Peyer's patch (tissue), 4 donors: ENCODE results near the gene ANXA1.

ENCODE experiments used
- POLR2A ChIP-seq, 2 donors: fragments of 450-650 bp; IDR thresholded peaks; one replicate each; pipeline ENCODE4 v1.5.1; 2017; ENCODE audit warnings: antibody characterized with exemption in 2 of 2, mild to moderate bottlenecking in 2 of 2, moderate library complexity in 2 of 2
- TF ChIP-seq, protein P1 (sequence below), 6 experiments: fragments of 450-650 bp in 4 of 6; fragments of 200-600 bp in 2 of 6; sonication (generic) in 1 of 6; IDR thresholded peaks; one replicate each; pipeline ENCODE4 v1.5.1; 2017 to 2019; ENCODE audit warnings: antibody characterized with exemption in 6 of 6, mild to moderate bottlenecking in 3 of 6, moderate library complexity in 1 of 6

DNA sequence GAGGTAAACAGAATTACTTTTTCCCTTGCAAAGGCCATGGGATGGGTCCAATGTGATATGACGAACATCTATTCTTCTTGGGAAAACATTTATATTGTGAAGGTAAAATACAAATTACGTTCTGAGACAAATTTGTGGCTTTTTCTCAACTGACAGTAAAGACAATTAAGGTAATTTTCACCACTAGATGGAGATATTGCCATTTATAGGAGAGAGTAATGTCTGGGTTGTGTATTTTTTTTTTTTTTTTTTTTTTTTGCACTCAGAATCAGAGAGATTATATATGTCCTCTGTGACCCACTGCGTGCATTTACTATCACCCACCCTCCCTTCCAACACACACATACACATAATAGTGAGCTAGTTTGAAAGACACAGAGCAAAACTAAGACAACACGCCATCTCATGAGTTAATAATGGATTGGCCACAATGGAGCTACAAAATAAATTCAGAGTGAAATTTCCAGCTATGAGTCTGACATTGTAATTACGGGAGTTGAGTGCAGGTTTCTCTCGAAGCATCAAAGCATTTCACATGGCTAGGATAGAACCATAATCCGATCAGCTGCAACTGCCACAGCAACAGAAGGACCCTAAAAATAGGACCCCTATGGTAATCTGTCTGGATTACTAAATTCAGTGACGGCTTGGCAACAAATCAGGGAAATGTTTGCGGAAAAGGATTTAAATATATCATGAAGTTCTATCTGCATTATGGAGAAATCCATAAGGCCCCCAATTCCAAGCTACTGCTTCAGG lies 49.2 kb downstream of the ANXA1 start:
- no peak for TF ChIP-seq POLR2A (IDR thresholded peaks at IDR 0.05)
- TF ChIP-seq, protein P1, sequence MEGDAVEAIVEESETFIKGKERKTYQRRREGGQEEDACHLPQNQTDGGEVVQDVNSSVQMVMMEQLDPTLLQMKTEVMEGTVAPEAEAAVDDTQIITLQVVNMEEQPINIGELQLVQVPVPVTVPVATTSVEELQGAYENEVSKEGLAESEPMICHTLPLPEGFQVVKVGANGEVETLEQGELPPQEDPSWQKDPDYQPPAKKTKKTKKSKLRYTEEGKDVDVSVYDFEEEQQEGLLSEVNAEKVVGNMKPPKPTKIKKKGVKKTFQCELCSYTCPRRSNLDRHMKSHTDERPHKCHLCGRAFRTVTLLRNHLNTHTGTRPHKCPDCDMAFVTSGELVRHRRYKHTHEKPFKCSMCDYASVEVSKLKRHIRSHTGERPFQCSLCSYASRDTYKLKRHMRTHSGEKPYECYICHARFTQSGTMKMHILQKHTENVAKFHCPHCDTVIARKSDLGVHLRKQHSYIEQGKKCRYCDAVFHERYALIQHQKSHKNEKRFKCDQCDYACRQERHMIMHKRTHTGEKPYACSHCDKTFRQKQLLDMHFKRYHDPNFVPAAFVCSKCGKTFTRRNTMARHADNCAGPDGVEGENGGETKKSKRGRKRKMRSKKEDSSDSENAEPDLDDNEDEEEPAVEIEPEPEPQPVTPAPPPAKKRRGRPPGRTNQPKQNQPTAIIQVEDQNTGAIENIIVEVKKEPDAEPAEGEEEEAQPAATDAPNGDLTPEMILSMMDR (IDR thresholded peaks at IDR 0.05) = peak in 4 of 6 experiments; percentile 34 to 46 (median 42)
